ENCODE results near the gene CYB5A. TPM values are rescaled to one million over a fixed set of nuclear protein-coding genes. Genes with fewer than 3 reads are reported as not detected.

CYB5A gene
- total RNA-seq, 6 experiments from 2014 or later: 817 to 1,434 (median 907) TPM

- intact Hi-C loops (cut with DNase I): loop anchor here (10.0 kb wide), 2 partner anchors 140 to 150 kb away; no protein-coding TSS in a partner anchor
- Histone ChIP-seq H3K27me3 (no peaks in the 10 kb centered on the region), H3K4me3 (no peak overlapping the region), H3K27ac (no peak overlapping the region), H3K4me1 (peaks cover 0 to 10% (median 3%) of the 10 kb centered on the region in 4 donors), H3K36me3 (no peaks in the 10 kb centered on the region), H3K9me3 (no peaks in the 10 kb centered on the region)
- TF ChIP-seq CTCF (IDR thresholded peaks at IDR 0.05) (no peak), POLR2A (IDR thresholded peaks at IDR 0.05) (no peak)
- ATAC-seq: no peak
- DNase-seq: no peak
Observed at GRCh38 chr18:74334242-74334893, 42.6 kb upstream of the CYB5A start.

GRCh38 chr18:74333091-74333490 is 41.3 kb upstream of the CYB5A start:
- Histone ChIP-seq H3K36me3 (no peaks in the 10 kb centered on the region), H3K27me3 (no peaks in the 10 kb centered on the region), H3K4me3 (no peak overlapping the region), H3K9me3 (no peaks in the 10 kb centered on the region), H3K27ac (no peak overlapping the region), H3K4me1 (peaks cover 0 to 10% (median 3%) of the 10 kb centered on the region in 4 donors)
- WGBS (ENCODE audit: insufficient coverage, low coverage, low lambda C conversion rate, missing lambda C conversion rate): 43% methylated on average over 1 of the region's 1 CpG
- TF ChIP-seq POLR2A (IDR thresholded peaks at IDR 0.05) (no peak), CTCF (IDR thresholded peaks at IDR 0.05) (no peak)
- DNase-seq (no peak), ATAC-seq (no peak)
- intact Hi-C loops (cut with DNase I): loop anchor here (10.0 kb wide), 2 partner anchors 138 to 148 kb away; no protein-coding TSS in a partner anchor

- peak; percentile 98 to 100 (median 99) for ATAC-seq
- intact Hi-C loops (cut with DNase I): loop anchor here (10.0 kb wide), 2 partner anchors 137 to 147 kb away; no protein-coding TSS in a partner anchor
Observed at GRCh38 chr18:74331404-74331803, 39.6 kb upstream of the CYB5A start.

GRCh38 chr18:74329688-74330205 is 38.0 kb upstream of the CYB5A start:
- H3K4me1 ChIP-seq: peaks cover 0 to 10% (median 3%) of the 10 kb centered on the region in 4 donors
- no peak overlapping the region for H3K4me3 ChIP-seq
- ATAC-seq (peak; percentile 45 to 67 (median 62)), DNase-seq (no peak)
- 31% methylated on average over 1 of the region's 1 CpG for WGBS (ENCODE audit: insufficient coverage, low coverage, low lambda C conversion rate, missing lambda C conversion rate)
- no peaks in the 10 kb centered on the region for H3K27me3 ChIP-seq
- no peak overlapping the region for H3K27ac ChIP-seq
- TF ChIP-seq POLR2A (IDR thresholded peaks at IDR 0.05) (no peak), CTCF (IDR thresholded peaks at IDR 0.05) (no peak)
- intact Hi-C loops (cut with DNase I): loop anchor here (10.0 kb wide), 2 partner anchors 135 to 145 kb away; no protein-coding TSS in a partner anchor
- H3K9me3 ChIP-seq: no peaks in the 10 kb centered on the region
- no peaks in the 10 kb centered on the region for H3K36me3 ChIP-seq

More at GRCh38 chr18:74331404-74331803, 39.6 kb upstream of the CYB5A start:
- DNase-seq: peak in 1 of 3 donors; percentile 49
- TF ChIP-seq CTCF (IDR thresholded peaks at IDR 0.05): peak; percentile 65 to 70 (median 68)
- no peak for TF ChIP-seq POLR2A (IDR thresholded peaks at IDR 0.05)
- Histone ChIP-seq H3K9me3 (no peaks in the 10 kb centered on the region), H3K4me1 (peaks cover 0 to 10% (median 3%) of the 10 kb centered on the region in 4 donors), H3K27ac (peak overlapping the region in 1 of 3 donors; percentile 11), H3K36me3 (no peaks in the 10 kb centered on the region), H3K4me3 (no peak overlapping the region), H3K27me3 (no peaks in the 10 kb centered on the region)
- 21% methylated on average over 2 of the region's 2 CpGs for WGBS (ENCODE audit: insufficient coverage, low coverage, low lambda C conversion rate, missing lambda C conversion rate)
